Lower lobe of right lung (tissue), 2 donors: ENCODE measurements around the gene PCP2. TPM values are rescaled to one million over a fixed set of nuclear protein-coding genes. Genes with fewer than 3 reads are reported as not detected.

Experiments
- ATAC-seq, 2 donors: fragments of 200-7000 bp; cut with Tn5 transposase; one replicate each; pipeline ENCODE4 v1.9.1; 2020 to 2022; ENCODE audit warnings: mild to moderate bottlenecking in 2 of 2, moderate library complexity in 2 of 2
- DNase-seq: peaks from one replicate; pipeline ENCODE4 v3.0.0-alpha.2; 2020
- H3K27ac ChIP-seq: fragments of 200-600 bp; one replicate; pipeline ENCODE4 v1.8.0; 2022
- H3K27me3 ChIP-seq: fragments of 200-600 bp; one replicate; pipeline ENCODE4 v1.8.0; 2022; ENCODE audit warnings: low read depth
- H3K36me3 ChIP-seq: fragments of 200-600 bp; one replicate; pipeline ENCODE4 v1.8.0; 2022; ENCODE audit warnings: mild to moderate bottlenecking
- H3K4me1 ChIP-seq: fragments of 200-600 bp; one replicate; pipeline ENCODE4 v1.8.0; 2022
- H3K4me3 ChIP-seq: fragments of 200-600 bp; one replicate; pipeline ENCODE4 v1.8.0; 2022; ENCODE audit warnings: mild to moderate bottlenecking
- H3K9me3 ChIP-seq: fragments of 200-600 bp; one replicate; pipeline ENCODE4 v1.8.0; 2022
- CTCF ChIP-seq: fragments of 200-600 bp; IDR thresholded peaks from one replicate; pipeline ENCODE4 v1.8.0; 2022; ENCODE audit warnings: antibody characterized with exemption, mild to moderate bottlenecking
- intact Hi-C: fragments of 100-400 bp; cut with DNase I; formaldehyde crosslinking; loops from one replicate; pipeline ENCODE4 v1.11.0; 2022
- total RNA-seq: library from RNA; stranded (reverse); fragmentation: NEBNext Ultra II Directional; extraction: Animal tissue kit (Norgen Biotek cat#: 25700); gene quantifications from one replicate; pipeline ENCODE4 v1.2.1, GENCODE V29; 2021
- donor health status: DM: no; HTN: yes; CAD: no; lungs with severe emphysema.

Gene PCP2
- total RNA-seq, 1 donor from 2014 or later: 3.5 TPM

GRCh38 chr19:7668842-7669241 is 35.3 kb upstream of the PCP2 start, which contains the start of gene RETN:
Gene RETN (plus strand): TSS chr19:7669049. CDS start chr19:7669327, 278 bp downstream.
- H3K27ac ChIP-seq: peak within 1 kb of the TSS; percentile 24
- no peak for TF ChIP-seq CTCF
- no peaks in the 10 kb centered on the region for H3K9me3 ChIP-seq
- ATAC-seq: no peak
- H3K4me3 ChIP-seq: peak within 1 kb of the TSS; percentile 33
- H3K27me3 ChIP-seq: peaks cover 22% of the 10 kb centered on the region
- DNase-seq: no peak
- H3K36me3 ChIP-seq: no peaks in the 10 kb centered on the region
- intact Hi-C loops: no loop called here
- H3K4me1 ChIP-seq: no peaks in the 10 kb centered on the region

- Histone ChIP-seq H3K9me3 (no peaks in the 10 kb centered on the region), H3K27me3 (peaks cover 16% of the 10 kb centered on the region), H3K36me3 (no peaks in the 10 kb centered on the region), H3K27ac (no peak overlapping the region), H3K4me1 (no peaks in the 10 kb centered on the region), H3K4me3 (no peak overlapping the region)
- intact Hi-C loops: no loop called here
- TF ChIP-seq CTCF: no peak
- ATAC-seq (no peak), DNase-seq (no peak)
Measured at GRCh38 chr19:7665076-7665475, 31.6 kb upstream of the PCP2 start.

GRCh38 chr19:7663706-7664105 is 30.2 kb upstream of the PCP2 start:
- H3K27me3 ChIP-seq: peaks cover 5% of the 10 kb centered on the region
- no peak for DNase-seq
- intact Hi-C loops: no loop called here
- H3K9me3 ChIP-seq: no peaks in the 10 kb centered on the region
- no peaks in the 10 kb centered on the region for H3K4me1 ChIP-seq
- no peak overlapping the region for H3K4me3 ChIP-seq
- no peak for ATAC-seq
- no peak for TF ChIP-seq CTCF
- no peak overlapping the region for H3K27ac ChIP-seq
- H3K36me3 ChIP-seq: no peaks in the 10 kb centered on the region

GRCh38 chr19:7662657-7663056 is 29.1 kb upstream of the PCP2 start:
- no peaks in the 10 kb centered on the region for H3K36me3 ChIP-seq
- intact Hi-C loops: no loop called here
- ATAC-seq (no peak), DNase-seq (no peak)
- H3K27ac ChIP-seq: no peak overlapping the region
- no peak for TF ChIP-seq CTCF
- H3K4me3 ChIP-seq: no peak overlapping the region
- no peaks in the 10 kb centered on the region for H3K9me3 ChIP-seq
- peaks cover 6% of the 10 kb centered on the region for H3K4me1 ChIP-seq
- H3K27me3 ChIP-seq: peaks cover 5% of the 10 kb centered on the region

GRCh38 chr19:7661744-7662538 is 28.4 kb upstream of the PCP2 start:
- TF ChIP-seq CTCF: no peak
- Histone ChIP-seq H3K4me1 (peaks cover 7% of the 10 kb centered on the region), H3K36me3 (no peaks in the 10 kb centered on the region), H3K9me3 (no peaks in the 10 kb centered on the region), H3K27me3 (peaks cover 5% of the 10 kb centered on the region), H3K4me3 (no peak overlapping the region), H3K27ac (no peak overlapping the region)
- ATAC-seq (no peak), DNase-seq (no peak)
- intact Hi-C loops: no loop called here
